WERI-Rb-1 (cell line): ENCODE results near the gene FAM228B.
A peak's percentile ranks its signal among the peaks of the same experiment; 100 is the strongest.

Source experiments
- DNase-seq: peaks from one replicate; pipeline ENCODE4 v3.0.0-alpha.2; 2020
- H3K27ac ChIP-seq: fragments of 250-450 bp; sonication (Bioruptor Pico); 2 replicates; pipeline ENCODE4 v1.5.1; 2020; ENCODE audit warnings: mild to moderate bottlenecking, moderate library complexity
- H3K27me3 ChIP-seq: fragments of 250-450 bp; sonication (Bioruptor Pico); 2 replicates; pipeline ENCODE4 v1.5.1; 2021; ENCODE audit warnings: mild to moderate bottlenecking, low read depth, moderate library complexity; ENCODE audit not compliant: insufficient read depth, severe bottlenecking
- H3K36me3 ChIP-seq: fragments of 250-450 bp; sonication (Bioruptor Pico); 2 replicates; pipeline ENCODE4 v1.5.1; 2020; ENCODE audit warnings: mild to moderate bottlenecking, moderate library complexity
- H3K4me3 ChIP-seq: 2 replicates; pipeline ENCODE4 v1.5.1; 2011; ENCODE audit warnings: low read depth, mild to moderate bottlenecking, control low read depth, low read length
- H3K9me3 ChIP-seq: fragments of 250-450 bp; sonication (Bioruptor Pico); 2 replicates; pipeline ENCODE4 v1.5.1; 2021; ENCODE audit warnings: mild to moderate bottlenecking, moderate library complexity; ENCODE audit not compliant: severe bottlenecking
- TF ChIP-seq, protein P1 (sequence below): IDR thresholded peaks from 2 replicates; pipeline ENCODE4 v1.5.1; 2011; ENCODE audit warnings: low read depth, mild to moderate bottlenecking, control low read depth, inconsistent platforms, low read length

Gene FAM228B

DNA sequence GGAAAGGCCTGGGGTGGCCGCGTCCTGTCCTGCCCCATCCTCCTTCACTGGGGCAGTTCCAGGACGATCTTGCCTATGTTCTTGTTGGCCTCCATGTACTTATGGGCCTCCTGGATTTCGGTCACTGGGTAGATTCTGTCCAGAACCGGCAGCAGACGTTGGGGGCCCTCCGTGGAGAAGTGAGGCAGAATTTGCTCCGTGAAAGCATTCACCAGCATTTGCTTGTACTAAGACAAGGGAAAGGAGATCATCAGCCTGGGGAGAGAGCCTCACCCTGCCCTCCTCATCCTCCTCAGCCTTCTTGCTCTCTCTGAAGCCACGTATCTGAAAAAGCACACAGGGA, 45.8 kb upstream of the FAM228B start:
- TF ChIP-seq, protein P1, sequence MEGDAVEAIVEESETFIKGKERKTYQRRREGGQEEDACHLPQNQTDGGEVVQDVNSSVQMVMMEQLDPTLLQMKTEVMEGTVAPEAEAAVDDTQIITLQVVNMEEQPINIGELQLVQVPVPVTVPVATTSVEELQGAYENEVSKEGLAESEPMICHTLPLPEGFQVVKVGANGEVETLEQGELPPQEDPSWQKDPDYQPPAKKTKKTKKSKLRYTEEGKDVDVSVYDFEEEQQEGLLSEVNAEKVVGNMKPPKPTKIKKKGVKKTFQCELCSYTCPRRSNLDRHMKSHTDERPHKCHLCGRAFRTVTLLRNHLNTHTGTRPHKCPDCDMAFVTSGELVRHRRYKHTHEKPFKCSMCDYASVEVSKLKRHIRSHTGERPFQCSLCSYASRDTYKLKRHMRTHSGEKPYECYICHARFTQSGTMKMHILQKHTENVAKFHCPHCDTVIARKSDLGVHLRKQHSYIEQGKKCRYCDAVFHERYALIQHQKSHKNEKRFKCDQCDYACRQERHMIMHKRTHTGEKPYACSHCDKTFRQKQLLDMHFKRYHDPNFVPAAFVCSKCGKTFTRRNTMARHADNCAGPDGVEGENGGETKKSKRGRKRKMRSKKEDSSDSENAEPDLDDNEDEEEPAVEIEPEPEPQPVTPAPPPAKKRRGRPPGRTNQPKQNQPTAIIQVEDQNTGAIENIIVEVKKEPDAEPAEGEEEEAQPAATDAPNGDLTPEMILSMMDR = no peak
- Histone ChIP-seq H3K27ac (no peak overlapping the region; the same call in 1 of the 2 replicates), H3K36me3 (peaks cover 37% of the 10 kb centered on the region), H3K4me3 (peak overlapping the region; percentile 84), H3K9me3 (no peaks in the 10 kb centered on the region), H3K27me3 (no peaks in the 10 kb centered on the region)
- DNase-seq = no peak

DNA sequence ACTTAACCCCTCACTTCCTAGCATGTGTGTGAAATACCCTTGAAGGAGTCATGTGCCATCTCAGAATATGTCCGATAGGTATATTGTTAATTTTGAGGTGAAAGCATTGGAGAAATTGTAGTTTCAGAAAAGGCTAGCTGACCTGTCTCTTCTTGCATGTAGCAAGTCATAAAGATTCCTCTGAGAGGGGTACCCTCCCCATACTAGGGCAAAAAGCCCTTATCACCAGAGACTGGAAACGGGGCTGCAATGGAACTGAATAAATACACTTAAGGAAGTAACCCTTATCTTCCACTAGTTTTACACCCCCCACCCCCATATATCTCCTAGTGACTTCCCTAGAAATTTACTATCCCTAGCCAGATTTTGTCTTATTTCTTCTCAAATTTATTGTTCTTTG, 45.4 kb upstream of the FAM228B start:
- no peaks in the 10 kb centered on the region for H3K9me3 ChIP-seq
- no peaks in the 10 kb centered on the region for H3K27me3 ChIP-seq
- TF ChIP-seq, protein P1 = no peak
- H3K36me3 ChIP-seq = peaks cover 36% of the 10 kb centered on the region
- H3K27ac ChIP-seq = no peak overlapping the region
- H3K4me3 ChIP-seq = no peak overlapping the region
- no peak for DNase-seq

DNA sequence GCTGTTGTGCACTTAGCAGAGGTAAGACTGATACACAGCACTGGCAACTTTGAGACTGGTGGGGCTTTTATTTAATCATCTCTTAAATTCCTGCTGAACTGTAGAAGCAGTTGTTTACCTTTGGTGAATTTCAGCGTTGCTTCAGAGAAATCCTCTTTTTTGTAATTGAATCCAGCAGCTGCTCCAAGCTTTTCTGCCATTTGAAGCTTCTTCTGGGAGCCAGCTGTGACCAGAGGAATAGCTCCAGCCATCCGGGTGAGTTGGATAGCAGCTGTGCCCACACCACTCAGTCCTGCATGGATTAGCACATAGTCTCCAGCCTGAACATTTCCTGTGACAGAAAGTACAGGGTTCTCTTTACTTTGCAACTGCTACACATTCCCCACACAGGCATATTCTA, 42.6 kb upstream of the FAM228B start:
- H3K27ac ChIP-seq = no peak overlapping the region
- H3K36me3 ChIP-seq = peaks cover 20% of the 10 kb centered on the region
- no peak overlapping the region for H3K4me3 ChIP-seq
- TF ChIP-seq, protein P1 = no peak
- H3K9me3 ChIP-seq = no peaks in the 10 kb centered on the region
- H3K27me3 ChIP-seq = no peaks in the 10 kb centered on the region
- no peak for DNase-seq

DNA sequence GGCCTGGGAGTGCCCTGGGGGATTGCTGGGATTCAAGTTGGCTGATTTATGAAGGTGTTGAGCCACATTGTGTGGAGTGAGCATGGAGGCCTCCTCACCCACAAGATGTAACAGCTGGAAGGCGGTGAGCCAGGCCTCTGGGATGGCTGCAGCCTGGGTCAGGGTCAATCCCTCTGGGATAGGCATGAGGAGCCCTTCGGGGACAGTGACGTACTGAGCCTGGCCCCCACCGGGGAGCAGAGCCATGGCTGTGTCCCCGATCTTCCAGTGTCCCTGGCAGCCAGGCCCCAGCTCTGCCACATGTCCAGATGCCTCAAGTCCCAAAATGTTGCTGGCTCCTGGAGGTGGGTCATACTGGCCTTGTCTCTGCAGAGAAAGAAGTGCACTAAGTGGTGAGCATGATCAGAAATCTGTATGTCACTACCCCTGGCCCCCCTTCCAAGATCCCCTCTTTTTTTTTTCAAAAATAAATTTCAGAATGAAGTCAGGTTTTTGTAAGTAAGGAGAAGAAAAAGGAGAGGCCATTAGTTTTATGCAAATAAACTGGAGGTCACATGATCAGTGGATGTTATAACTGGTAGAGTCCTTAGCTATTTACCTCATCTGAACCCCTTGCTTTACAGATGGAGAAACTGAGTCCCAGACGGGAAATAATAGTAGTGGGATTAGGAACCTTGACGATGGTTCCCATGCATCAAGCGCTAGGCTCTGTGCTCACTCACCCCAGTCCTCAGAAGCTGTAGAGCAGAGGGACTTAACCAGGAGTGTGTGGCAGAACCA, 40.3 kb upstream of the FAM228B start:
- peaks cover 18% of the 10 kb centered on the region for H3K36me3 ChIP-seq
- TF ChIP-seq, protein P1 = no peak
- peak overlapping the region; percentile 92 for H3K27ac ChIP-seq
- H3K4me3 ChIP-seq = peak overlapping the region; percentile 48
- H3K9me3 ChIP-seq = no peaks in the 10 kb centered on the region
- DNase-seq = no peak
- no peaks in the 10 kb centered on the region for H3K27me3 ChIP-seq

DNA sequence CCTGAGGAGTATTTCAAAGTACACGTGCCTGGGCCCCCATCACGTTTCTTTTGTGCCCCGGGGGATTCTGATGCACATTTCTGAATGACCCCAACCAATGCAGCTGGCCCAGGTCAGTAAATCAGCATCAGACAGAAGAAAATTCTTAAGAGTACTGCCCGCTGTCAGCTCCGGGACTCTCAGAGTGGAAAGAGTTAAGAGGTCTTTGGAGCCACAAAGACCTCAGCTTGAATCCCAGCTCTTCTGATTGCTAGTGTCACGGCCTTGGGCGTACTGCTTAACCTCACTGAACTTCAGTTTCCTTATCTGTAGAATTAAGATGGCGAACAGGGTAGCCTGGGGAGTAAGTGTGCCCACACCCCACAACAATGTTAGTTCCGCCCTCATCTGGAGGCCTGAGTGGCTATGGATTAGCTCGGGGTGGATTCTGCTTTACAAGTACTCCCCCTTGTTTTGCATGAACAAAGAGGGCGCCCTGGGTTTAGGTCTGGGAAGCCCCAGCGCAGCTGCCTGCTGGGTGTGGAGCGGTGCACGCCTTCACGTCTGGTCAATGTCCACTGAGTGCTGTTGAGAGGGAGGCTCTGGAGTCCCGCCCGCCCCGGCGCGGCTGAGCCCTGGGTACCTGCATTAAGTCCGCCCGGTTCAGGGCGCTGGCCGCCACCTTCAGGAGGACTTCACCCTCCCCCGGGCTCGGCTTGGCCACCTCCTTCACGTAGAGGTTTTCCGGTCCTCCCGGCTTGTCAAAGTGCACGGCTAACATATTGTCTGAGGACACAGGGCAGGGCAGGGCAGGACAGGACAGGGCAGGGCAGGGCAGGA, 39.5 kb upstream of the FAM228B start:
- Histone ChIP-seq H3K9me3 (no peaks in the 10 kb centered on the region), H3K36me3 (peaks cover 18% of the 10 kb centered on the region), H3K4me3 (peak overlapping the region; percentile 48), H3K27me3 (no peaks in the 10 kb centered on the region), H3K27ac (peak overlapping the region; percentile 92)
- DNase-seq = peak; percentile 99
- TF ChIP-seq, protein P1 = 0 out of 2 replicates have a peak, but pooled peaks have one; percentile 2
